Stromal cell of bone marrow (primary cell): ENCODE data around the gene TRPM3.
"Not testable (repeated sequence)": the region's sequence is repeated elsewhere in the genome, so short reads cannot be mapped to it uniquely, and the experiment has no call there.

Experiments
- DNase-seq: peaks from one replicate; pipeline ENCODE4 v3.0.0-alpha.2; 2012; ENCODE audit warnings: low read depth

Gene TRPM3

GRCh38 chr9:70998962-70999361 lies 122.5 kb downstream of the TRPM3 start:
- DNase-seq, result no peak

- no peak for DNase-seq
These were observed 125.9 kb downstream of the TRPM3 start for GRCh38 chr9:70995511-70995910.

GRCh38 chr9:70994582-70994981 lies 126.8 kb downstream of the TRPM3 start:
- no peak for DNase-seq

DNA sequence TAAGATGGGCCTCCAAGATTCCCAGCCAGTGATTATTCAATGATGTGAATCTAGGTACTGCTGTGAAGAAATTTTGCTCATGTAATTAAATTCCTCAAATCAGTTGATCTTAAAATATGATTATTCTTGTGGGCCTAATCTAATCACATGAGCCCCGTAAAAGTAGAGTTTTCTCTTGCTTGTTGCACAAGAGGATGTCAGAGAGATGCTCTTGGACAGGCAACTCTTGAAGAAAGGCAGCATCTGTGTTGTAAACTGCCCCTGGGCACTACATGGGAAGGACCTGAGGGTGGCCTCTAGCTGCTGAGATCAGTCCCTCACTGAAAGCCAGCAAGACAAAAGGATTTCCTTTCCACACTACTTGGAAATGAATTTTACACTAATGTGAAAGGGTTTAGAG lies 132.9 kb downstream of the TRPM3 start:
- no peak for DNase-seq

GRCh38 chr9:70987986-70988385 lies 133.4 kb downstream of the TRPM3 start:
- DNase-seq, result peak; percentile 65

DNA sequence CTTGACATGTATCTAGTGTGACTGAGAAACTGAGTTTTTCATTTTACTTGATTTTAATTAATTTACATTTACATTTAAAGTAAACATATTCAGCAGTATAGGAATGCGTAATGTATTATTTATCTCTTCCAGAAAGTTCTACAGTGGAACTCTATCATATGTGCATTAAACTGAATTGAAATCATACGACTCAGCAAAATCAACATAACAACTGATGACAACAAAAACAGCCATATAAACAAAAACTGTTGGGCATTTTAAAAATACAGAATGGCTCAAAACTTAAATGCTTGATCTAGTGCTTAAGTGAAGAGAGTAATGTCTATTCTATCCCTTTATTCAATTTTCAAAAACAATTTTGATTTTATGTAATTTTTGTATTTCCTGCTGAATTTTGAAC lies 134.4 kb downstream of the TRPM3 start:
- DNase-seq, result no peak

GRCh38 chr9:70983723-70984295 lies 137.6 kb downstream of the TRPM3 start:
- DNase-seq, result no peak

DNA sequence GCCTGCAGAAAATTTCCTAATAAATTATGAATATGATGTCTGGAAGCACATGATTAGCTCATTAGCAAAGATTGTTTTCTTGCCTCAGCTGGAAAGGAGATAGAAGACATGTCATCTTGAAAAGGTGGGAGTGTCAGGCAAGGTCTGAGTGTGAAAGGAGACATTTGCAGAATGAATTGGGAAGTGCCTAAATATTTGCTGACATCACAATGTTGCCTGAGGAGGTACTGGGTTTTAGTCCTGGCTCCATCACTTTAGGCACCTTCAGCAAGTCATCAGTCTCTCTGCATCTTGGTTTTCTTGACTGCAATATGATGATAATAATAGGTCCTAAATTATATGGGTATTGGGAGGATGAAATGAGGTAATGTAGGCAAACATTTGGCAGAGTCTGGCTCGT lies 140.1 kb downstream of the TRPM3 start:
- DNase-seq, result no peak

DNA sequence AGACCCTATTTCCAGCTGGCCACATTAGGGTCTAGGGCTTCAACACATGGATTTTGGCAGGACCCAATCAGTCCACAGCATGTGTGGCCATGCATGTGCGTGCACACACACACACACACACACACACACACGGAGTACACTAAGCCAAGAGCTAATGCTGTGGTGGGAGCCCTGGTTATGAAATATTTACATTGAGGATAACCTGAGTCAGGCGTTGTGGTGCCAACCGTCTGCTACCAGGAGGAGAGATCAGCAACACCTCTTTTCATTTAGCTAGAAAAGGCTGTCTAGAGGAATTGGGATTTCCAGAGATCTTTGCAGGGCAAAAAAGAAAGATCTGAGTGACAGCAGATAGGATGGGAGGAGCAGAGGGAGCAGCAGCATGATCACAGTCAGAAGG lies 141.5 kb downstream of the TRPM3 start:
- DNase-seq, result no peak

- no peak for DNase-seq
These were observed 143.3 kb downstream of the TRPM3 start for GRCh38 chr9:70978085-70978484.

DNA sequence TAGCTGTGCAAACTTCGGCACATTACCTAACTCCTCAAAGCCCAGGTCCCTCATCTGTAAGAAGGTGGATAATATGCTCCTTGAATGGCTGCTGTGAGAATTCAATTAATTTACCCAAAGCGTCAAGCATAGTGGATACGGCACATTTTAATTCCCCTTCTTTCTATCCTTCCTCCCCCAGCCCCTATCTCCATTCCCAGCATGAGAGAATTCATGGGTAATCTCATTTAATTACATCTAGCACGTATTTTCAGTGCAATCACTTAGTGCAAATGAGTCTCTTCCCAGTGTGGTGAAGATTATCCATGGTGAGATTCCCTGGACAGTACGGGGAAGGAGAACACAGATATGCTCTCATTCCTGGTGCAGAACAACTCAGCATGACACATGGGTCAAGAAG lies 145.6 kb downstream of the TRPM3 start:
- DNase-seq, result no peak

DNA sequence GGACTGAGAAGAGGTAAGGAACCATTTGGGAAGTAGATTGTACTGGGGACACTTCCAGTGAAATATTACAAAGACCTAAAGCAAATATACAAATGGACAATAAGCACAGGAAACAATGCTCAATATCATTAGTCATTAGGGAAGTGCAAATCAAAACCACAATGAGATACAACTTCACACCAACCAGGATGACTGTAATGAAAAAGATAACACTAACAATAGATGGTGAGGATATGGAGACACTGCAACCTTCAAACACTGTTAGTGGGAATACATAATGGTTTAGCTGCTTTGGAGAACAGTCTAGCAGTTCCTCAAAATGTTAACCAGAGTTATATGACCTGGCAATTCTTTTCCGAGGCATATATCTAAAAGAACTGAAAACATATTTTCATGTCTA lies 149.7 kb downstream of the TRPM3 start:
- DNase-seq, result no peak

GRCh38 chr9:70966380-70966779 lies 155.0 kb downstream of the TRPM3 start:
- DNase-seq, result not testable (repeated sequence)

- no peak for DNase-seq
These were observed 156.6 kb downstream of the TRPM3 start for GRCh38 chr9:70964861-70965260.

GRCh38 chr9:70963554-70963953 lies 157.9 kb downstream of the TRPM3 start:
- no peak for DNase-seq

GRCh38 chr9:70962761-70963440 lies 158.5 kb downstream of the TRPM3 start:
- DNase-seq, result no peak

- DNase-seq, result no peak
These were observed 162.1 kb downstream of the TRPM3 start for GRCh38 chr9:70959366-70959765.

GRCh38 chr9:70954596-70955143 lies 166.8 kb downstream of the TRPM3 start:
- DNase-seq, result no peak

DNA sequence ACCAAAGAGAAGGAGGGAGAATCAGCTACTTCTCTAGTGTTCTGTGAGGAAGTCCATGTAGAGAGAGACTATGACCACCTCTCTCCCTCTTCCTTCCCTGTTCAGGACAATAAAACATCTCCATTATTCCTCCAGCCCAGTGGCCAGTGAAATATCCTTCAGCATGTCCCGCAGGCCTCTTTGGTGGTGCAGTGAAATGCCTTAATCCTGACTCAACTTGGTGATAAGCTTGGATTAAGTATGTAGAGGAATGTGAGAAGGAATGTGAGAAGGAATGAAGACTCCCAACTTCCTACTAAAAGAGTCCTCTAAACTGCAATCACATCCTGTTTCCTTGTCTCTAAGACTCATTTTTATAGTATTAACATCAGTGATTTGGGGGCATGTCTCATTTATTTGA lies 167.3 kb downstream of the TRPM3 start:
- DNase-seq, result peak; percentile 31

DNA sequence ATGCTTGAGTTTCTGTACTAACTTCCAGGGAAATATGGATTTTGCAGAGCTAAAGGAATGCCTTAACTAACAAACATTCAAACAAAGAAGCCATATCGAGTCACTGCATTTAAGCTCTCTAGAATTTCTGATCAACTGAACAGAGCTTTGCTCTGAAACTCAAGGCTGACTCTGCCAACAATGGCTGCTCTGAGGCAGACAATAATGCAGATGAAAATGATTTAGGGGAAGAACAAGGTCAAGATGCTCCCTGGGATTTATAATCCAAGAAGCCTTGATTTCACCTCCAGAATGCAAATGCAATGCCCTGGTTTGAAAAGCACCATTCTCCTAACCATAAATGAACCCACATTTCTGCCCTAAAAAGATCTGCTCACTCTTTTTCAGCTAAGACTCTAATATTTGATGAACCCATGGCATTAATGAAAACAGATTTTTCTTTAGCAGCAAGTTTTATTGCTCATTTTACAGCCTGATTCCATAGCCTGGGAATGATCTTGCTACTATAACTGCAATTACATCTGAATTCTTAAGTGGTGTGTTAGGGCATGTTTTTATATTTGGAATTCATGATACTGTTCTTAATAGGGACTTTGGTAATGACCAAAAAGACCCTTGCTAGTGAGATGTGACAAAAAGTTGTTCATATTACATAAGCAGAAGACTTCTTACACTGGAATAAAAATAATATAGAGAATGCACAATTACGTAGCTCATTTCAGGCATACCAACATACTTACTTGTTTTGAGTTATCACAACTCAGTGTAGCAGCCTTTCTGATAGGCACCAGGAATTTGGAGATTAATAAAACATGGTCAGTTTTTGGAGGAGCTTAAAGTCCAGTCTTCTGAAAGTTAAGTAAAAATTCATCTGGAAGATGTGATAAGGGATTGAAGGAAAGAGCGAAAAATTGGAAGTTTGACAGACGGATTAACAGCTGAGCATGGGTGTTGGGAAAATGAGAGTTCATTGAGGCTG lies 169.4 kb downstream of the TRPM3 start:
- no peak for DNase-seq

- DNase-seq, result no peak
These were observed 171.2 kb downstream of the TRPM3 start for GRCh38 chr9:70950270-70950669.

DNA sequence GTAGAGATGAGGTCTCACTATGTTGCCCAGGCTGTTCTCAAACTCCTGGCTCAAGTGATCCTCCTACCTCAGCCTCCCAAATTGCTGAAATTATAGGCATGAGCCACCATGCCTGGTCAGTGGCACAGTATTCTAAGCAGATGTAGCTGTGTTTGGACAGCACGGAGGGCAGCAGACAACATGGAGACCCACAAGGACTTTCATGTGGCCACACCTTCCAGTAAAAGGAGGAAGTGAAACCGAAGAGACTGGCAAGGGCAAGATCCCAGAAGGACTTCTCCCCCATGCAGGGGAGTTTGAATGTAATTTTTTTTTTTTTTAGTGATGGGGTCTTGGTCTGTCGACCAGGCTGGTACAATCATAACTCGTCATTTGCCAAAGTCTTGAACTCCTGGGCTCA lies 172.2 kb downstream of the TRPM3 start:
- no peak for DNase-seq

- no peak for DNase-seq
These were observed 172.7 kb downstream of the TRPM3 start for GRCh38 chr9:70948744-70949143.
